ENCODE data around the gene RUSC2. TPM values are rescaled to one million over a fixed set of nuclear protein-coding genes. Genes with fewer than 3 reads are reported as not detected.

The RUSC2 gene
- total and polyA plus RNA-seq, 10 of the 15 experiments (the other 5 are each of a cell fraction or from before 2014, with no cell fraction given) = not detected

DNA sequence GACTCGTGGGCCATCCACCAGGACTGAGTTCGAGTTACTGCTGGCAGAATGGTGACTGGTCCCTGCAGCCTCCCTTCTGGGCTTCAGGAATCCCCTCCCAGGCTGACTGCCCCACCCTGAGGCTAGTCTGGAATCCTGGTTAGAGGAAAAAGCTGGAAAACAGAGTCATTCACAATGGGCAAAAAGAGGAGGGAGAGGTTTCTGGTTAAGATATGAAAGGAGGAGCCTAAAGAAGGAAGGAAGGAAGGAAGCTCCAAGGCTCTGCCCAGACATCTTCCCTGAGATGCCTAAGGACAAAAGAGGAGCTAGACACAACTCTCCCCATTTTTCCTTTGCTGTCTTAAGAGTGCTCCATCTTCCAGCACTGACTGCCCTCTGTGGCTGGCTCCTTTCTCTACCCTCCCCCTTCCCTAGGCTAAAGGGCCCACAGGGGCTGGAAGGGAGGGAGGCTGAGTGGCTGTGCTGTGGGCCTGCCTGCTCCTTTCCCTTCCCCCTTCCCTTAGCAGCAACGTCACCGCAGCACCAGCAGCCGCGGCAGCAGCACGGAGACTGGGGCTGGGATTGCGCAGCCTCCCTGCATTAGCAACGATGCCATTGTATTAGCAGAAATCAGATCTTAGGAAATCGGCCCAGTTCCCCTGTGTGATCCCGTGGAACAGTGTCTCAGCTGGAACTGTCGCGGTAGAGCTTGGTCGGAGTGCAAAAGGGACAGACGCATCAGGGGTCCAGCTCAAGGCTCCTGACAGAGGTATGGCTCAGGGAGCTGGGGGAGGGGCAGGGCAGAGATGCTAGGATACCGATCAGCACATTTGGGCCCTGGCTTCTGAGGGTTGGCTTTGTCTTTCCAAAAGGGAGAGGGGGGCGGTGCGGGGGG lies 48.7 kb downstream of the RUSC2 start (continued):
- TF ChIP-seq ZNF687 (IDR thresholded peaks at IDR 0.05) (no peak), NR2C1 (IDR thresholded peaks at IDR 0.05) (no peak), CEBPZ (IDR thresholded peaks at IDR 0.05; ENCODE audit: low read depth, low read length) (no peak), HCFC1 (IDR thresholded peaks at IDR 0.05; ENCODE audit: low read length) (no peak), POU2F2 (IDR thresholded peaks at IDR 0.05; ENCODE audit: borderline replicate concordance, low read depth, low read length) (no peak), ESRRA (IDR thresholded peaks at IDR 0.05; ENCODE audit: low read length) (no peak), SMAD5 (IDR thresholded peaks at IDR 0.05; ENCODE audit: low read depth) (no peak)
- TF ChIP-seq, protein P1, sequence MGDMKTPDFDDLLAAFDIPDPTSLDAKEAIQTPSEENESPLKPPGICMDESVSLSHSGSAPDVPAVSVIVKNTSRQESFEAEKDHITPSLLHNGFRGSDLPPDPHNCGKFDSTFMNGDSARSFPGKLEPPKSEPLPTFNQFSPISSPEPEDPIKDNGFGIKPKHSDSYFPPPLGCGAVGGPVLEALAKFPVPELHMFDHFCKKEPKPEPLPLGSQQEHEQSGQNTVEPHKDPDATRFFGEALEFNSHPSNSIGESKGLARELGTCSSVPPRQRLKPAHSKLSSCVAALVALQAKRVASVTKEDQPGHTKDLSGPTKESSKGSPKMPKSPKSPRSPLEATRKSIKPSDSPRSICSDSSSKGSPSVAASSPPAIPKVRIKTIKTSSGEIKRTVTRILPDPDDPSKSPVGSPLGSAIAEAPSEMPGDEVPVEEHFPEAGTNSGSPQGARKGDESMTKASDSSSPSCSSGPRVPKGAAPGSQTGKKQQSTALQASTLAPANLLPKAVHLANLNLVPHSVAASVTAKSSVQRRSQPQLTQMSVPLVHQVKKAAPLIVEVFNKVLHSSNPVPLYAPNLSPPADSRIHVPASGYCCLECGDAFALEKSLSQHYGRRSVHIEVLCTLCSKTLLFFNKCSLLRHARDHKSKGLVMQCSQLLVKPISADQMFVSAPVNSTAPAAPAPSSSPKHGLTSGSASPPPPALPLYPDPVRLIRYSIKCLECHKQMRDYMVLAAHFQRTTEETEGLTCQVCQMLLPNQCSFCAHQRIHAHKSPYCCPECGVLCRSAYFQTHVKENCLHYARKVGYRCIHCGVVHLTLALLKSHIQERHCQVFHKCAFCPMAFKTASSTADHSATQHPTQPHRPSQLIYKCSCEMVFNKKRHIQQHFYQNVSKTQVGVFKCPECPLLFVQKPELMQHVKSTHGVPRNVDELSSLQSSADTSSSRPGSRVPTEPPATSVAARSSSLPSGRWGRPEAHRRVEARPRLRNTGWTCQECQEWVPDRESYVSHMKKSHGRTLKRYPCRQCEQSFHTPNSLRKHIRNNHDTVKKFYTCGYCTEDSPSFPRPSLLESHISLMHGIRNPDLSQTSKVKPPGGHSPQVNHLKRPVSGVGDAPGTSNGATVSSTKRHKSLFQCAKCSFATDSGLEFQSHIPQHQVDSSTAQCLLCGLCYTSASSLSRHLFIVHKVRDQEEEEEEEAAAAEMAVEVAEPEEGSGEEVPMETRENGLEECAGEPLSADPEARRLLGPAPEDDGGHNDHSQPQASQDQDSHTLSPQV (IDR thresholded peaks at IDR 0.05) = no peak
